Neuronal stem cell (in vitro differentiated cells): ENCODE results near the gene ERP44. TPM values are rescaled to one million over a fixed set of nuclear protein-coding genes. Genes with fewer than 3 reads are reported as not detected.

Source experiments
- small RNA-seq: library from polyadenylated mRNA; stranded (forward); fragments of <200 nt; extraction: miRNeasy Mini kit (QIAGEN cat#:217004); gene quantifications from one replicate; pipeline ENCODE3, GENCODE V24; 2013; ENCODE audit not compliant: insufficient read depth

The ERP44 gene

Small RNAs within 50 kb of the gene (small RNA-seq; reads per million reads assigned to genes)
- gene RN7SL75P, result not detected
